NCI-H1930 (cell line): Measurements from ENCODE around the gene RIMBP2.
"Not testable (repeated sequence)": the region's sequence is repeated elsewhere in the genome, so short reads cannot be mapped to it uniquely, and the experiment has no call there.

Experiments used
- DNase-seq, 2 experiments: peaks; one replicate each; lab custom pipeline; 2025; lab: John Stamatoyannopoulos, UW

Gene RIMBP2

GRCh38 chr12:130715998-130716968 is at the start of gene RIMBP2:
RIMBP2 (minus strand) TSS chr12:130716299; CDS start chr12:130479013, 237,286 bp downstream.
- DNase-seq: peak; percentile 1 to 3

- DNase-seq: no peak
Measured at GRCh38 chr12:130765186-130765659, 49.1 kb upstream of the RIMBP2 start.

- no peak for DNase-seq
Measured at GRCh38 chr12:130764475-130765185, 48.5 kb upstream of the RIMBP2 start.

- no peak for DNase-seq
Measured at GRCh38 chr12:130764073-130764472, 48.0 kb upstream of the RIMBP2 start.

- no peak for DNase-seq
Measured at GRCh38 chr12:130762319-130762675, 46.2 kb upstream of the RIMBP2 start.

- DNase-seq: peak in 1 of 2 experiments; percentile 28
Measured at GRCh38 chr12:130761537-130762318, 45.6 kb upstream of the RIMBP2 start.

- DNase-seq: no peak
Measured at GRCh38 chr12:130754234-130754901, 38.3 kb upstream of the RIMBP2 start.

GRCh38 chr12:130752692-130753230 is 36.7 kb upstream of the RIMBP2 start:
- no peak for DNase-seq

- DNase-seq: not testable (repeated sequence)
Measured at GRCh38 chr12:130752037-130752436, 35.9 kb upstream of the RIMBP2 start.

GRCh38 chr12:130748786-130749185 is 32.7 kb upstream of the RIMBP2 start:
- no peak for DNase-seq

- peak; percentile 35 to 58 for DNase-seq
Measured at GRCh38 chr12:130747867-130748740, 32.0 kb upstream of the RIMBP2 start.

GRCh38 chr12:130746546-130746945 is 30.4 kb upstream of the RIMBP2 start:
- no peak for DNase-seq

- no peak for DNase-seq
Measured at GRCh38 chr12:130745921-130746320, 29.8 kb upstream of the RIMBP2 start.

GRCh38 chr12:130744274-130744673 is 28.2 kb upstream of the RIMBP2 start:
- no peak for DNase-seq

- DNase-seq: no peak
Measured at GRCh38 chr12:130743606-130744005, 27.5 kb upstream of the RIMBP2 start.

GRCh38 chr12:130743176-130743575 is 27.1 kb upstream of the RIMBP2 start:
- DNase-seq: no peak

GRCh38 chr12:130742716-130743115 is 26.6 kb upstream of the RIMBP2 start:
- DNase-seq: no peak

- DNase-seq: no peak
Measured at GRCh38 chr12:130742112-130742511, 26.0 kb upstream of the RIMBP2 start.

GRCh38 chr12:130739571-130739970 is 23.5 kb upstream of the RIMBP2 start:
- no peak for DNase-seq

GRCh38 chr12:130738403-130738802 is 22.3 kb upstream of the RIMBP2 start:
- not testable (repeated sequence) for DNase-seq
